ENCODE measurements around the gene EPHB2.

GRCh38 chr1:22790232-22791008 is 79.8 kb downstream of the EPHB2 start:
- TF ChIP-seq, protein P1, sequence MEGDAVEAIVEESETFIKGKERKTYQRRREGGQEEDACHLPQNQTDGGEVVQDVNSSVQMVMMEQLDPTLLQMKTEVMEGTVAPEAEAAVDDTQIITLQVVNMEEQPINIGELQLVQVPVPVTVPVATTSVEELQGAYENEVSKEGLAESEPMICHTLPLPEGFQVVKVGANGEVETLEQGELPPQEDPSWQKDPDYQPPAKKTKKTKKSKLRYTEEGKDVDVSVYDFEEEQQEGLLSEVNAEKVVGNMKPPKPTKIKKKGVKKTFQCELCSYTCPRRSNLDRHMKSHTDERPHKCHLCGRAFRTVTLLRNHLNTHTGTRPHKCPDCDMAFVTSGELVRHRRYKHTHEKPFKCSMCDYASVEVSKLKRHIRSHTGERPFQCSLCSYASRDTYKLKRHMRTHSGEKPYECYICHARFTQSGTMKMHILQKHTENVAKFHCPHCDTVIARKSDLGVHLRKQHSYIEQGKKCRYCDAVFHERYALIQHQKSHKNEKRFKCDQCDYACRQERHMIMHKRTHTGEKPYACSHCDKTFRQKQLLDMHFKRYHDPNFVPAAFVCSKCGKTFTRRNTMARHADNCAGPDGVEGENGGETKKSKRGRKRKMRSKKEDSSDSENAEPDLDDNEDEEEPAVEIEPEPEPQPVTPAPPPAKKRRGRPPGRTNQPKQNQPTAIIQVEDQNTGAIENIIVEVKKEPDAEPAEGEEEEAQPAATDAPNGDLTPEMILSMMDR (conservative IDR thresholded peaks at IDR 0.05; ENCODE audit: low read length) = no peak
- no peak for TF ChIP-seq EZH2phosphoT487 (IDR thresholded peaks at IDR 0.05; ENCODE audit: borderline replicate concordance)

Data from Loucy (cell line).